HG03558 (cell line): Measurements from ENCODE around the gene PRKCD.
"Not testable (repeated sequence)": the region's sequence is repeated elsewhere in the genome, so short reads cannot be mapped to it uniquely, and the experiment has no call there.

ENCODE experiments used
- ATAC-seq: cut with Tn5 transposase; IDR thresholded peaks from one replicate; pipeline ENCODE4 v1.9.1; 2021; ENCODE audit warnings: moderate number of reproducible peaks; ENCODE audit not compliant: unreplicated experiment; ENCODE audit errors: extremely low read depth

PRKCD gene

DNA sequence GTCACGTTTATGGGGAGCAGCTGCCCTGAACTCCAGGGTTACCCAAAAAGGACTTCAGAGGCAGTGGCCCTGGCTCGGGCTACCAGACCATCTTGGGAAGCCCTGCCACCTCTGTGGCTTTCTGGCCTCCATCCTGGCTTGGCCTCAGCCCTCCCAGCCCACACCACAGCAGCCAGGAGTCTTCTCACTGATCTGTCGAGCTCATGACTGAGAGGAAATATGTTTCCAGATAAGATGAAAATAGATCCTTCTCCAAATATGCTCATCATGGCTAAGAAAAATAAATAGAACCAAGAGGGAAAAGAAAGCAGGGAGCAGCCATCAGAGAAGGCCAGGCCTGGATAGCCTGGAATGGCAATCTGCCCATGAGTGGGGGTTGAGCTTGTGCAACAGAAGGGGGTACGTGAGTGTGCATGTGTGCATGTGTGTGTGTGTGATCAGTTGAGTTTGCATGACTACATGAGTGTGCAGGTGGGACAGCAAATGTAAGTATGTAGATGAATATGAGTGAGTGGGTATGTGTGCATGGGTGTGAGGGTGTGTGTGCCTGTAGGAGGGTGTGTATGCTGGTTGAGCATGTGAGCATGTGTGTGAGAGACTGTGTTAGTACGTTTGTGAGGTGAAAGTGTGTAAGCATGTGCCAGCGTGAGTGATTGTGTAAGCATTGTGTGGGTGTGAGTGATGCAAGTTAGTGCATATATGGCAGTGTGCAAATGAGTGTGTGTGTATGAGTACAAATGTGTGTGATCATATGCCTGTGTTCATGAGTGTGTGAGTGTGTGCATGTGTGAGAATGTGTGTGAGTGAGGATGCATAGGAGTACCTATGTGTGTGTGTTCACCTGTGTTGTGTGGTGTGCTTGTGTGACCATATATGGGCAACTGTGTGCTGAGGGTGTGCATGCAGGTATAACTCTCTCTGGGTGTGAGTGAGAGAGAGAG is 20.8 kb upstream of the PRKCD start:
- no peak for ATAC-seq

DNA sequence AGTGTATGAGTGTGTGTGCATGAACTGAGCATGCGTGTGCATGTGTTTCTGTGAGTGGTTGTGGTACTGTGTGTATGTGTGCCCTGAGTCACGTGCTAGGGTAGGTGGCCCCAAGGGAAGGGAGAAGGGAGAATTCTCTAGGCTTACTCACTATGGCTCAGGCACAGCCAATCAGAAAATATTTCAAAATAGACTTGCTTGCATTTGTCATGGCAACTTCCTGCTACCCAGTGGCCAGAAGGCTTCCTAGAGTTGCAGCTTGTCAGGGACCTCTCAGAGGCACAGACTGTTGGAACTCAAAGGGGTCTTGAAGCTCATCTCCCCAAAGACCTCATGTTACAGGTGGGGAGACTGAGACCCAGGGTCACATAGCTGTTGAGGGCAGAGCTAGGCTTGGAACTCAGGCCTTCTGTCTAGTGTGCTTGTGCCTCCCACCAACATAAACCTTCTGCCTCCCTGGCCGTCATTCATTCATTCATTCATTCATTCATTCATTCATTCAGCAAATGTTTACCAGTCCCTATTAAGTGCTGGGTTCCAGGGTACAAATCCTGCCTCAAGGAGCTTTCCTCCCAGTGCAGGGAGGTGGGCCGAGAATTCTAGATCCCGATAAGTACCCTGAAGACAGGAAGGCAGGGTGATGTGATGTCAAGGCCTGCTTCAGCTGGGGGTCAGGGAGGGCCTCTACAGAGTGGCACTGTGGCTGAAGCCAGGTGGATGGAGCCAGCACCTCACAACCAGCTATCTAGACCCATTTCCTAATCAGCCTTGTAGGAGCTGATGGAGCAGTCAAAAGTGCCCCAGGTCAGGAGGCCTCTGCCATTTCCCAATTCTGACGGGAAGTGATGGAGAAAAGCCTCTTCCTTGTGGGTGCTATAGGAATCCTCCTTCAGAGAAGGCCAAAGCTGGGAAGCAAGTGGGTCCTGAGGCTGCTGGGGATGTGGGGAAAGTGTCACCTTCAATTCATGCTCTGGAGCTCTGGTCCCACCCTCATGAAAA is 19.9 kb upstream of the PRKCD start:
- ATAC-seq = no peak

DNA sequence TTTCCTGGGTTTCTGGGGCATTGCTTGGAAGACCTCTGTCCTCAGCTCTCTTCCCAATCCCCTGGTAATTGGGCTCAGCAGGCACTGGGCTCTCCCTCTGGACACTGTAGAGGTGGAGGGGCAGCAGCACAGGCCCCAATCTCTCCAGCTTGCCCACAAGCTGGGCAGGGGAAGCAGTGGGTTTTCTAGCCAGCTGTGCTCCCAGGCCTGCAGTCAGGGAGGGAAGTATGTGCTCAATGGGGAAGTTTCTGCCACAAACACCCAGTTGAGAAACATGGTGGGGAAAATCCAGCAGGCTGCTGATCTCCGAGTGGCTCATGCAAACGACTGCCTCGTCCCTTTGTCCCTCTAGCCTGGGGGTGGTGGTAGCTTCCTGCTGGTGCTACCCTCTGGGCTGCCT is 18.0 kb upstream of the PRKCD start:
- ATAC-seq = no peak

DNA sequence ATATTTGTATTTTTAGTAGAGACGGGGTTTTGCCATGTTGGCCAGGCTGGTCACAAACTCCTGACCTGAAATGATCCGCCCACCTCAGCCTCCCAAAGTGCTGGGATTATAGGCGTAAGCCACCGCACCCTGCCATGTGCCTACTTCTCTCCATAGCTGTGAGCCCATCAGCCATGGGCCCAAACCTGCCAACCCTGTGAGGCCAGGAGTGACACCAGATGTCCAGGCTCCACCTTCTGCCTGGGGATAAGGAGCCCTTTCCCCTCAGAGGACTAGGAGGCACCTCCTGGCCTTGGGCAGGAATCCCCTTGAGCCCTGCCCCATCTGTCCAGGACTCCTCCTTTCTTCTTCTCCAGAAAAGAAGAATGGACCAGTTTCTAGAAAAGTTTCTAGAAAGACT is 16.6 kb upstream of the PRKCD start:
- ATAC-seq = no peak

DNA sequence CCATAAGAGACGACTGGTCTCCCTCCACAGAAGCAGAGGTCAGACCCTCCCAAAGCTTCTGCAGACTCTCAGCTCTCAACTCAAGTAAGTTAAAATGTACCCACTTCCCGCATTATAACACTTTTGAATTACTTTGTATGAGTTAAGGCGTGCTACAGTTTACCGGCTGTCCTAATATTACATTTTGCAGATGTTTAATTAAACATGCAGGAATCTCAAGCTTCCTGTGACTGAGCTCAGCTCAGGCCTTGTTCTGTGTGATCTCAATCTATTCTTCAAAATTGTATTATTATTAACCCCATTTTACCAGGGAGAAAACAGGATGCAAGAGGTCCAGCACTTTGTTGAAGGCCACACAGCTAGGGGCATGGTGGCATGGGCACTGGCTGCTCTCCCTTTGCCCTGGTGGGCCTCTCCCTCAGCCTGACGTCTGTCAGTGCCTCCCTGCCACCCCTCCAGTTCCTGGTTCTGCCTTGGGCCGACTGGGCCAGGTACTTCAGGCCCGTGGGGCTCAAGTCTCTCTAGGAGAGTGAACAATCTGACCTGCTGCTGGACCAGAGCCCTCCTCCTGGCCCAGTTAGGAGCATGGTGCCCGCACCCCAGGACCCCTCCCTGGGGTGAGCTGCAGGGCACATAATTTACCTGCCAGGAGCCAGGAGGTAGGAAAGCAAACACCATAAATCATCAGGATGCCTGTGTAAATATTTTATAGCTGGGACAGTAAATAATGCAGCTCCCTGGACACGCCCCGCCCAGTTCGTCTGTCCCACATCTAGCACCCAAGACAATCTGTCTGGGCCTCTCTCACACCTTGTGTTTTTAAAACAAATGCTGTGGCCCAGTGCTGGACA is 15.9 kb upstream of the PRKCD start:
- no peak for ATAC-seq

DNA sequence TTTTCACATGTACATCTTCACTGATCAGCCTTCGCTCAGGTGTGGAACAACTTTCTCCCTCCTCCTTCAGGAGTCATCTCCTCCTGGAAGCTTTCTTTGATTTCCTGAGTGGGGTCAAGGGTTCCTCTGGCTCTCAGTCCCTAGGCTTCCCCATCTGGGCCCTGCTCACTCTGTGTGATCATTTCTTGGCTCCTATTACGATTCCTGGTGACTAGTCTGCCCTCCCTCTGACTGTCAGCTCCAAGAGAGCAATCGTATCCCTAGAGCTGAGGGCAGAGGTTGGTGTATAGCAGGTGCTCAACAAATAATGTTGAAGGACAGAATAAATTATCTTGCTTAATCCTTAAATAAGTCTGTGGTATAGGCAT is 15.3 kb upstream of the PRKCD start:
- no peak for ATAC-seq

DNA sequence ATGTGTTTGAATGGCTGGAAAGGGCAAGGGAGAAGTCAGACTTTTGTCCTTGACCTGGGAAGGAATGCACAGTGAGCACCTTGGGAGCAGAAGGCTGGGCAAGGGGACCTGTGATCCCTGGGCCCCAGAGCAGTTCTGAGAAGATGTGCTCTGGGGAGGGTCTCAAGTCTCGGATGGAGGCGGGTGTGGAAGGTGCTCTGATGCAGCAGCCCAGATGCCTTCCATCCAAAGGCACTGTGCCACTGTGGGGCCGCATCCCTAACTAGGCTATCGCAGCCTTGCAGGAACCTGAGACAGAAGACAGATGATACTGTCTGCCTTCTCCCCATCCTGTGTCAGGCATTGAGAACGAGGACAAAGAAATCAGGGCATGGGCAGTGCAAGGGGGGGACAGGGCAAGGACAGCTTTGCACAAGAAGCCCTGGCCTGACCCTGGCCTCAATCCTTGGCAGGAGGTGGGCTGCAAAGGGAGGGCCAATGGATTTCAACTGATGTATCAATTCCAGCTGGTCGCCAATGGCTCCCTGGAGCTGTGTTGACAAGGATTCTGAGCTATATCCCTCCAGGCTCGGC is 14.6 kb upstream of the PRKCD start:
- no peak for ATAC-seq

DNA sequence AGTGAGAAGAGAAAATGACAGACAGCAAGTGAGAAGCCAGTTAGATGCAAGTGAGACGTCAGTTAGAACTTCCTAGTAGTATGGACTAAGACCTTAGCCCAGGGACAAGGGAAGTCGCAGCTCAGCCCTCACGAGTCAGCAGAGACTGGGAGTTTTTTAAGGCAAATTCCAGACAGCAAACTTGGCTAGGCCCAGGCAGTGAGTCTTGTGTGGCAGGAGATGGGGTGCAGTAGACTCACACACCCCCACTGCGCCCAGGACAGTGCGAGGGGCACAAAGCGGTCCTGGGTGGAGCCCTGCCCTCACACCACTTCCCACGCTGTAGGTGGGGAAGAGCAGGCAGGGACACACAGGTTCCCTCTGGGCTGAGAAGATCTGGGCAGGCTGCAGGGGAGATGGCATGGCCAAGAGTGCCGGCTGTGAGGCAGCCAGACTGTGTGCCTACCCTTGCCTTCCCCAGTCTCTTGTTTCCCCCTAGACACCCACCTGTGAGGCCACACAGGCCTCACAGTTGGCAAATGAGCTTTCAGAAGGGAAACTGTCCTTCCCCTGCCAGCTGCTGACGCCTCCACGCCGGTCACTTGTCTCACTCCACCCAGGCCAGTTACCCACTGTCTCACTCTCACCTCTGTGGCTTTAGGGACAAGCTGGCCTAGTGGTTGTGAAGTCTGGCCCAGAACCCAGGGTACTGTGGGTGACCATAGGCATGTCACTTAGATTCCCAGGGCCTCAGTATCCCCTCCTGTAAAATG is 13.7 kb upstream of the PRKCD start:
- ATAC-seq = no peak

DNA sequence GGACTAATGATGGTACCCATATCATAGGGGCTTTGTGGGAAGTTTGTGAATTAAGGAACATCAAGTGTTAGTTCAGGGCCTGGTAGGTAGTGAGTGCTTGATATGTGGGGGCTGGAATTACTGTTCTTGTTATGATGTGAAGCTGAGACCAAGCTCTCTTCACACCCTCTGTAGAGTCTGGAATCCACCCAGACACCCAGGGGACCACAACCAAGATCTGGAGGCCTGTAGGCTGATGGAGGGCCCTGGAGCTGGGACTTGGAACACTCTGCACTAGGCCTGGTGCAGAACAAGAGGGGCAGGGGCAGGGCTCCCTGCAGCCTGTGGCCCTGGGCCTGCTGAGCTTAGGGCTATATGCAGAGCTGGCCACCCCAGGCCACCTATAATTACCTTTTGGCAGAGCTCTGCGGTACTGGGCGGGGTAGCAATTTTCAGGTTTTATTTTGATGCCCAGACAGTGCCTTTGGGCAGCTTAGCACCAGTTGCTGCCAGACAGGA is 13.1 kb upstream of the PRKCD start:
- no peak for ATAC-seq

DNA sequence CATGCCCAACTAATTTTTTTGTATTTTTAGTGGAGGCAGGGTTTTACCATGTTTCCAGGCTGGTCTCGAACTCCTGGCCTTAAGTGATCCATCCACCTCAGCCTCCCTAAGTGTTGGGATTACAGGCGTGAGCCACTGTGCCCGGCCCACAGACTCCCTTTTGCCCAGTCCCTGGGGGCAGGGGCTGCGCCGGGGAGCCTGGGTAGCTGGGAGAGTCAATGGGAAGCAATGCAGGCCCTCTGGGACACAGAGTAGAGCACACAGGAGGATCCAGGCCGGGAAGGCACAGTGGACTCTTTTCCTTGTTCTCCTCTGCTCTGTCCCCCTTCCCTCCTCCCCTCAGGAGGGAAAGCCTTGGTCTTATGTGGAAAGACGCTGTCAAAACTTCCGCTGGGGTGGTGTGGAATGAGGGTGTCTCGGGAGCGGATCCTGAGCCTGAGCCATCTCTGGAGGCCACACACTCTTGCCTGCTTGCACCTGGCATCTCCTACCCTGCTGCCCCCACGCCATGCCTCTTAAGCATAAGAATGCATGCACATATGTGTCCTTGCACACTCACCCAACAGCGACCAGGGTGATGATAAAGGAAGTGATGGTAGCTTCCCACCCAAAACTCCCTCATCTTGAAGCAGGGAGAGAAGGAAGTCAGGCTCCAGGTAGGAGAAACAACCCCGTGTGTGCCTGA is 11.9 kb upstream of the PRKCD start:
- ATAC-seq = no peak

DNA sequence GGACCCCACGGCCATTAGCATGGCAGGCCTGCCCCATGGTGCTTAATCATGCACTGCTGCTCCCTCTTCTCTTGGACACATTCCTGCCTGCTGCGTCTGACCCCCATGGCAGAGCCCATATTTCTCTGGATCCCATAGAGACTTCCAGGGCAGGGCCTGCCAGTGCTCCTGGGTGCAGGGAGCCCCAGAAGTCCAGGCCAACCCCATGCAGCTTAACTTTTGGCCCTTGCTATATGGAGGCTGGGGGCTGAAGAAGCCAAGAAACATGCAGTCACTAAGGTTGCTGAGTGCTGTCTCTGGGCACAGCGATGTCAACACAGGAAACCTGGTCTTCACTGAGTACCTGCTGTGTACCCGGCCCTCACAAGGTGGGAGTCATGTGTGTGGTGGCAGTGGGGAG is 11.3 kb upstream of the PRKCD start:
- ATAC-seq = no peak

DNA sequence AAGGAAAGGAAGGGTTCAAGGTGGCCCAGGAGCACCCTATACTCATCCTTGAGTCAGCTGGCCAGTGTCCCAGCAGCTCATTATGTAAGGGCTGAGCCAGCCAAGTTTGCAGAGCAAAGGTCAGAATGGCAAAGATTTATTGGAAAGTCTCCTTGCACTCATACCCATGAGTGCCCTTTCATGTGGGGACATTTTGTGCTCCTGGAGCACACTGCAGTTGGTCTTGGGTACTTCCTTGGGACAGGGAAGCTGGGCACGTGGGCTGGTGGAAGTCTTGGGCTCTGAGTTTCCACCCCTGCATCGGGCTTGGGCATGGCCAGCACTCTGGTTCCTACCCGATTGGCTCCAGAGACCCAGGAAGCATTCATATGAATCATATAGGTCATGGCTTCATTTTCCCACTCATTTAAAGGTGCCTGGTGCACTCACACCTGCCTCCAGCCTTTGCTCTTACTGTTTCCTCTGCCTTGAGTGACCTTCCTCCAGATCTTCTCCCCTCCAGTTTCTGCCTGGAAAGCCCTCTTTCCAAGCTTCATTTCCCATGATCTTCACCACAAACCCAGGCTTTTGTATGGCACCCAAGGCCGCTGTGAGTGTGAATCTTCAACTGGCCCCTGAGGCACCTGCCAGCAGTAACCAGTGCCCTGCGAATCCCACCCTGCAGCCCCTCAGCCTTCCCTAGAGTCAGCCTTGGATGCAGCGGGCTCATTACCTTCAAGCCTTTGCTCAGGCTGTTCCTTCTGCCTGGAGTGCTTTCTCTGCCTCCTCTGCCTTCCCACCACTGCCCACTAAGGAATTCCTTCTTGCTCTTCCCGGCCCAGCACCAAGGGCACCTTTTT is 10.5 kb upstream of the PRKCD start:
- no peak for ATAC-seq

DNA sequence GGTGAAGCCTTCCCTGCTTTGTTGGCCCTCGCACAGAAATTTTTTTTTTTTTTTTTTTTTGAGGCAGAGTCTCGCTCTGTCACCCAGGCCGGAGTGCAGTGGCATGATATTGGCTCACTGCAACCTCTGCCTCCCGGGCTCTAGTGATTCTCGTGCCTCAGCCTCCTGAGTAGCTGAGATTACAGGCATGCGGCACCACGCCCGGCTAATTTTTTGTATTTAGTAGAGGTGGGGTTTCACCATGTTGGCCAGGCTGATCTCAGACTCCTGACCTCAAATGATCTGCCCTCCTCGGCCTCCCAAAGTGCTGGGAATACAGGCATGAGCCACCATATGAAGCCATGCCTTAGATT is 9.9 kb upstream of the PRKCD start:
- ATAC-seq = not testable (repeated sequence)

DNA sequence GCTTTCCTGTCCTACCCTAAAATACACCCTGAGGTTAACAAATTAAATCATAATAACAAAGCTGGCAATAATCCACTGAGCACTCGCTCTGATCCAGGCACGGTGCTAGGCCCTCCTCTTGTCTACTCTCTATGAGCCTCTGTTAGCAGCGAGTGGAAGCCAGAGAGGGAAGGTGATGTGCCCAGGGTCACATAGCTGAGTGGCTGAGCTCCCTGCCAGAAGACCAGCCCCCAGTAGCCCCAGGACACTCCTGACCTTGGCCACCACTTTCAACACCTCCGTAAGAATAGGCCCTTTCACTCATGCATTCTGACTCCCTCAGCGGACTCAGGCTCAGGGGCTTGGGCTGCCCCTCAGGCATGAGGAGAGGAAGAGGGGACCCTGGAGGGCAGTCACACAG is 9.5 kb upstream of the PRKCD start:
- no peak for ATAC-seq

DNA sequence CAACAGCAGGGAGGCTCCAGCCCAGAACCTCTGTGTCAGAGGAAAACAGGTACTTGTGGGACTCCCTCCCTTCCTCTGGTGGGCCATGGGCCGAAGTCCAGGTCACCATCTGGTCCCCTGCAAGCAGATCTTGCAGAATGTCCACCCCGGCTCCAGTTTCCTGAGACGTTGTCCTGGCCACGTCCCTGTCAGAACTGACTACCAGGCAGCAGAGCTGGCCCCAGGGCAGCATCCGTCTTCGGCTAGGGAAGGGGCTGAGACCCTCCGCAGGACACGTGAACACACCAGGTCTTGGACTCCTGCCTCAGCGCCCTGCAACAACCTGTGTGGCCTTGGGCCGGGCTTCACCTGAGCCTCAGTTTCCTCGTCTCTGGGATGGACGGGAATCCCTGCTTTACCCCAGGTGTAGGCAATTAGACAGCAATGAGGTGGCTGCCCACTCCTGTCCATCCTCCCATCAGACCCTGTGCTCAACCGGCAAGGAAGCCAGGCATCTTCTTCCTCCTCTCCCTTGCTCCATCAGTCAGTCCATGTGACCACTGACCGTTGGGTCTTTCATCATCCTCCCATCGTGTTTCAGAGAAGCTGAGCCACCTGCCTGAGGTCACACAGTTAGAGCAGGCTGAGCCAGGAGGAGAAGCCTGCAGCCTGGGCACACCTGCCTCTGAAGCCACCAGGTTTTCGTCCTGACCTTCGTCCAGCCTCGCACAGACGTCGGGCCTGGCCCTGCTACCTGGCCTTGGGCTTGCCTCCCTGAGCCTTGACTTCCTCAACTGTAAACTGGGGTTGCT is 8.9 kb upstream of the PRKCD start:
- no peak for ATAC-seq

DNA sequence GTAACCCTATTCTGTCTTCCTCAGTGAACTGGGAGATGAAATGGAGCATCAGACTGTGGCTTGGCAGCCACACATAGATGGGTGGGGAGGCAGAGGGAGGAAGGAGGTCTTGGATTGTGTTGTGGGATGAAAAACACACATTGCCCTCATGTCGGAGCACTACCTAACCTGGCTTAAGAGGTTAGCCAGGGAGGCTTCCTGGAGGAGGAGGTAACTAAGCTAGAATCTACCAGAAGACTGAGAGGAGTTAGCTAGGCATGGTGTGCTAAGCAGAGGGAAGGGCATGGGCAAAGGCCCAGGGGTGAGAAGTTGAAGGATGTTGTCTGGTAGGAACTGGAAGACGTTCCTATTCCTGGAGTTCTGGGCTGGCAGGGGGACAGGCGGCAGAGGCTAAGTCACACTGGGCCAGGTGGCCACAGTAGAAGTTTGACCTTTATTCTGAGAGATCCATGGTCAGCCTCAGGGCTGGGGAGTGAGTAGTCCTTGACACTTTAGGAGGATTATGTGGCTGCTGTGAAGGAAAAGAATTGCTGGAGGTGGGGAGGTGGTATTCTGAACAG is 7.7 kb upstream of the PRKCD start:
- no peak for ATAC-seq

DNA sequence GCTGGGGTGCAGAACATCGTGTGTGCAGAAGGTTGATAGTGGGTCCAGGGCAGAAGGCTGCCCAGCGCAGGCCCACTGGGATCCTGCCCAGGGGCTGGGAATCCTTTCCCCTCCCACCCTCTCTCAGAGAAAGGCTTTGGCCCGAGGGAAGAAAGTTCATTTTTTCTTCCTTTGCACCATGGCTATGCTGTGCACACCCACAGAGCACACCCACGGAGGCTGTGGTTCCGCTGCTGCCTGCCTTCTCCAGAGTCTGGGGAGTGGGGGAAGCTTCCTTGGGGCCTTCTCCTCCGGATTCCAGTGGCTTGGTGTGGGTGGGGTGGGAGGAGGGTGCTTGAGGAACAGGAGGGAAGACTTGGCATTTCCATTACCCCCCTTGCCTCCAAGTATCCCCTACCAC is 7.0 kb upstream of the PRKCD start:
- ATAC-seq = no peak
